Neural progenitor cell (in vitro differentiated cells): ENCODE data around the gene RGS9. TPM values are rescaled to one million over a fixed set of nuclear protein-coding genes. Genes with fewer than 3 reads are reported as not detected.

Experiments
- DNase-seq: peaks from one replicate; pipeline ENCODE4 v3.0.0-alpha.2; 2016; ENCODE audit warnings: low spot score
- H2AFZ ChIP-seq: fragments of 200-600 bp; sonication (generic); replicated peaks from 2 replicates; pipeline ENCODE4 v1.6.1; 2016; ENCODE audit warnings: antibody characterized with exemption
- H3F3A ChIP-seq: fragments of 200-600 bp; sonication (generic); 2 replicates; pipeline ENCODE4 v1.6.1; 2016; ENCODE audit warnings: antibody characterized with exemption, low read depth
- H3K27ac ChIP-seq: fragments of 200-600 bp; sonication (generic); 2 replicates; pipeline ENCODE4 v1.5.1; 2016; ENCODE audit warnings: mild to moderate bottlenecking
- H3K27me3 ChIP-seq: fragments of 200-600 bp; sonication (generic); 2 replicates; pipeline ENCODE4 v1.6.1; 2016; ENCODE audit warnings: mild to moderate bottlenecking, moderate library complexity
- H3K36me3 ChIP-seq: fragments of 200-600 bp; sonication (generic); 2 replicates; pipeline ENCODE4 v1.5.1; 2016
- H3K4me1 ChIP-seq: fragments of 200-600 bp; sonication (generic); 2 replicates; pipeline ENCODE4 v1.6.1; 2016; ENCODE audit warnings: mixed run types
- H3K4me2 ChIP-seq: fragments of 200-600 bp; sonication (generic); 2 replicates; pipeline ENCODE4 v1.6.1; 2016
- H3K4me3 ChIP-seq: fragments of 200-600 bp; sonication (generic); 2 replicates; pipeline ENCODE4 v1.5.1; 2016
- H3K79me2 ChIP-seq: fragments of 200-600 bp; sonication (generic); 2 replicates; pipeline ENCODE4 v1.6.1; 2016; ENCODE audit warnings: low read depth
- H3K9ac ChIP-seq: fragments of 200-600 bp; sonication (generic); 2 replicates; pipeline ENCODE4 v1.6.1; 2016
- H3K9me3 ChIP-seq: fragments of 200-600 bp; sonication (generic); 2 replicates; pipeline ENCODE4 v1.5.1; 2016; ENCODE audit warnings: low read depth
- H4K20me1 ChIP-seq: fragments of 200-600 bp; sonication (generic); 2 replicates; pipeline ENCODE4 v1.6.1; 2016; ENCODE audit warnings: low read depth
- H3K27ac Mint-ChIP-seq: 3 replicates; pipeline ENCODE4 v1.8.0; 2021; ENCODE audit warnings: mixed read lengths
- H3K27me3 Mint-ChIP-seq: 2 replicates; pipeline ENCODE4 v1.8.0; 2022; ENCODE audit warnings: low read depth, mild to moderate bottlenecking, inconsistent platforms, moderate library complexity, mixed read lengths; ENCODE audit not compliant: insufficient read depth
- H3K36me3 Mint-ChIP-seq: 3 replicates; pipeline ENCODE4 v1.8.0; 2021; ENCODE audit warnings: mixed read lengths
- H3K4me1 Mint-ChIP-seq: 3 replicates; pipeline ENCODE4 v1.8.0; 2021; ENCODE audit warnings: mixed read lengths
- H3K4me3 Mint-ChIP-seq: 3 replicates; pipeline ENCODE4 v1.8.0; 2021; ENCODE audit warnings: mild to moderate bottlenecking, moderate library complexity, mixed read lengths
- H3K9me3 Mint-ChIP-seq: 3 replicates; pipeline ENCODE4 v1.8.0; 2020; ENCODE audit warnings: mixed read lengths
- CTCF ChIP-seq: fragments of 200-600 bp; sonication (generic); IDR thresholded peaks from 2 replicates; pipeline ENCODE4 v1.5.1; 2017; ENCODE audit warnings: antibody characterized with exemption, mild to moderate bottlenecking
- EZH2 ChIP-seq: fragments of 200-600 bp; sonication (generic); IDR thresholded peaks from 2 replicates; pipeline ENCODE4 v1.6.1; 2017; ENCODE audit warnings: antibody characterized with exemption, mild to moderate bottlenecking, moderate library complexity
- EZH2phosphoT487 ChIP-seq: fragments of 200-600 bp; sonication (generic); IDR thresholded peaks from 2 replicates; pipeline ENCODE4 v1.6.1; 2017; ENCODE audit warnings: antibody characterized with exemption
- total RNA-seq: library from RNA; depleted of rRNA; stranded (reverse); fragments of >200 nt; gene quantifications from 2 replicates; pipeline ENCODE4 v1.2.3, GENCODE V29; 2015; ENCODE audit warnings: low replicate concordance

Gene RGS9
- total RNA-seq, 1 donor from 2014 or later, result 7.9 TPM

DNA sequence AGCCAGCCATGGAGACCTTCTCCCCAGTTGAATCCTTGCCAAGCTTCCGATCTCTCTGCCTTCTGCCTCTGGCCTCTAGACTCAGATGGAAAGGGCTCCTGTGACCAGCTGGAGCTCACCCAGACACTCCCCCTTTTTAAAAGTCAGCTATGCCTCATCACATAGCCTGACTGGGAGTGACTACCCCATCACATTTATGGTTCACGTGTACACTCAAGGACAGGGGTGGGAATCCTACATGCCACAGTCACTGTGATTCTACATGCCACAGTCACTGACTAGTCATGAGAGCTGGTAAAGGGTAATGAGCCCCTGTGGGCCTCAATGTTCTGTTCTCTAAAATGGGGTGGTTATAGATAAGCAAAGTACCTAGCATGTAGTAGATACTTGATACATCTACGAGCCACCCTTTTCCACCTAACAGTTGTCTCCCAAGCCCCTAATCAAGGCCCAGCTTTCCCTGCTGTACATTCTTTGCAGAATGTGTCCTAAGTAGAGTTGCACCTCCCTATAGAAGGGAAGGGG lies 85.1 kb downstream of the RGS9 start:
- Histone ChIP-seq H3K27ac (no peak overlapping the region), H3K9ac (no peak overlapping the region), H3K79me2 (no peaks in the 10 kb centered on the region), H3K4me1 (no peaks in the 10 kb centered on the region), H3K27me3 (no peaks in the 10 kb centered on the region), H3K9me3 (no peaks in the 10 kb centered on the region), H3F3A (no peaks in the 10 kb centered on the region), H3K4me2 (no peak overlapping the region), H2AFZ (no peak overlapping the region), H4K20me1 (no peaks in the 10 kb centered on the region), H3K36me3 (no peaks in the 10 kb centered on the region), H3K4me3 (no peak overlapping the region)
- TF ChIP-seq CTCF (no peak), EZH2phosphoT487 (no peak), EZH2 (no peak)
- H3K36me3 Mint-ChIP-seq, result no peaks in the 10 kb centered on the region
- H3K27ac Mint-ChIP-seq, result peak overlapping the region; percentile 30
- no peak overlapping the region for H3K4me3 Mint-ChIP-seq
- peaks cover 24% of the 10 kb centered on the region for H3K4me1 Mint-ChIP-seq
- peaks cover 7% of the 10 kb centered on the region for H3K27me3 Mint-ChIP-seq
- DNase-seq, result no peak
- no peaks in the 10 kb centered on the region for H3K9me3 Mint-ChIP-seq

- no peaks in the 10 kb centered on the region for H3K9me3 ChIP-seq
- H3F3A ChIP-seq, result no peaks in the 10 kb centered on the region
- Mint-ChIP-seq H3K36me3 (no peaks in the 10 kb centered on the region), H3K27me3 (peaks cover 10% of the 10 kb centered on the region), H3K4me1 (peaks cover 39% of the 10 kb centered on the region), H3K9me3 (no peaks in the 10 kb centered on the region), H3K4me3 (no peak overlapping the region), H3K27ac (no peak overlapping the region)
- no peak overlapping the region for H3K4me2 ChIP-seq
- H2AFZ ChIP-seq, result no peak overlapping the region
- H3K36me3 ChIP-seq, result no peaks in the 10 kb centered on the region
- H3K9ac ChIP-seq, result no peak overlapping the region
- no peaks in the 10 kb centered on the region for H3K27me3 ChIP-seq
- H3K4me3 ChIP-seq, result no peak overlapping the region
- no peak for TF ChIP-seq EZH2phosphoT487
- no peak for TF ChIP-seq CTCF
- no peak for TF ChIP-seq EZH2
- H3K27ac ChIP-seq, result no peak overlapping the region
- H4K20me1 ChIP-seq, result no peaks in the 10 kb centered on the region
- no peak for DNase-seq
- H3K79me2 ChIP-seq, result no peaks in the 10 kb centered on the region
- H3K4me1 ChIP-seq, result no peaks in the 10 kb centered on the region
These were observed 87.9 kb downstream of the RGS9 start for GRCh38 chr17:65225061-65225460.

- no peaks in the 10 kb centered on the region for H3K27me3 ChIP-seq
These were observed 89.1 kb downstream of the RGS9 start for GRCh38 chr17:65226227-65226626.

More at GRCh38 chr17:65226227-65226626, 89.1 kb downstream of the RGS9 start:
- Histone ChIP-seq H3K4me2 (no peak overlapping the region), H4K20me1 (no peaks in the 10 kb centered on the region), H3K4me1 (no peaks in the 10 kb centered on the region), H3K9ac (no peak overlapping the region), H3K27ac (no peak overlapping the region), H3K9me3 (no peaks in the 10 kb centered on the region), H3F3A (no peaks in the 10 kb centered on the region), H2AFZ (peak overlapping the region; percentile 10), H3K4me3 (no peak overlapping the region), H3K36me3 (no peaks in the 10 kb centered on the region), H3K79me2 (no peaks in the 10 kb centered on the region)
- TF ChIP-seq EZH2 (no peak), EZH2phosphoT487 (no peak), CTCF (no peak)
- no peak for DNase-seq
- no peak overlapping the region for H3K4me3 Mint-ChIP-seq
- H3K27me3 Mint-ChIP-seq, result peaks cover 14% of the 10 kb centered on the region
- H3K9me3 Mint-ChIP-seq, result no peaks in the 10 kb centered on the region
- H3K36me3 Mint-ChIP-seq, result no peaks in the 10 kb centered on the region
- peaks cover 39% of the 10 kb centered on the region for H3K4me1 Mint-ChIP-seq
- H3K27ac Mint-ChIP-seq, result peak overlapping the region; percentile 43
